Left ventricle myocardium inferior (tissue), 1 donor: ENCODE results near the gene SORCS2. TPM values are rescaled to one million over a fixed set of nuclear protein-coding genes. Genes with fewer than 3 reads are reported as not detected.

Experiments used
- DNase-seq: peaks from one replicate; pipeline ENCODE4 v3.0.0-alpha.2; 2020
- H3K27ac ChIP-seq: fragments of 200-600 bp; replicated peaks from 2 replicates; pipeline ENCODE4 v1.8.0; 2021
- H3K27me3 ChIP-seq: fragments of 200-600 bp; 2 replicates; pipeline ENCODE4 v1.8.0; 2021; ENCODE audit warnings: low read depth
- H3K36me3 ChIP-seq: fragments of 200-600 bp; 2 replicates; pipeline ENCODE4 v1.8.0; 2021
- H3K4me1 ChIP-seq: fragments of 200-600 bp; 2 replicates; pipeline ENCODE4 v1.8.0; 2021
- H3K4me3 ChIP-seq: fragments of 200-600 bp; 2 replicates; pipeline ENCODE4 v1.8.0; 2021; ENCODE audit warnings: mild to moderate bottlenecking, moderate library complexity
- H3K9me3 ChIP-seq: fragments of 200-600 bp; replicated peaks from 2 replicates; pipeline ENCODE4 v1.8.0; 2021
- intact Hi-C: fragments of 100-400 bp; cut with micrococcal nuclease; formaldehyde crosslinking; loops from one replicate; pipeline ENCODE4 v1.11.0; 2022
- total RNA-seq: library from RNA; stranded (reverse); fragmentation: NEBNext Ultra II Directional; extraction: Animal tissue kit (Norgen Biotek cat#: 25700); gene quantifications from one replicate; pipeline ENCODE4 v1.2.1, GENCODE V29; 2021
- TF ChIP-seq, protein P1 (sequence below): fragments of 200-600 bp; IDR thresholded peaks from 2 replicates; pipeline ENCODE4 v1.8.0; 2021; ENCODE audit warnings: antibody characterized with exemption, mild to moderate bottlenecking, borderline replicate concordance
- donor health status: DM: no; HTN: yes; CAD: no; lungs with severe emphysema.

Gene SORCS2
- total RNA-seq, 1 donor from 2014 or later, result 1.2 TPM

DNA sequence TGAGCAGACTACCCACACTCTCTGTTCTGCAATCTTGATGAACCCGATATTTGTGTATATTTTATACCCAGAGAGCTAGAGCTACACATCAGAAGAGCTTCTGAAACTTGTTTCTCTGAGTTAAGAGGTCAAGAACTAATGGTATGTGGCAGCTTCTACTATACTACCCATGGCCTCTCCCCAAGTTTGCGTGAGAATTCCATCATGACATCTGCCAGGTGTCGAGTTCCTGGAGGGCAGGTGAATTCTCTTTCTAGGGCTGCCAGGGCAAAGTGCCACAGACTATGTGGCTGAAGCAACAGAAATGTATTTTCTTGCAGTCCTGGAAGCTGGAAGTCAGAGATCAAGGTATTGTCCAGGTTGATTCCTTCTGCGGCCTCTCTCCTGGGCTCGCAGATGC, 4.4 kb downstream of the SORCS2 start:
- Histone ChIP-seq H3K27me3 (peaks cover 47% of the 10 kb centered on the region), H3K4me3 (no peak overlapping the region), H3K4me1 (peaks cover 25% of the 10 kb centered on the region), H3K27ac (no peak overlapping the region), H3K9me3 (no peaks in the 10 kb centered on the region), H3K36me3 (no peaks in the 10 kb centered on the region)
- no peak for DNase-seq
- TF ChIP-seq, protein P1, sequence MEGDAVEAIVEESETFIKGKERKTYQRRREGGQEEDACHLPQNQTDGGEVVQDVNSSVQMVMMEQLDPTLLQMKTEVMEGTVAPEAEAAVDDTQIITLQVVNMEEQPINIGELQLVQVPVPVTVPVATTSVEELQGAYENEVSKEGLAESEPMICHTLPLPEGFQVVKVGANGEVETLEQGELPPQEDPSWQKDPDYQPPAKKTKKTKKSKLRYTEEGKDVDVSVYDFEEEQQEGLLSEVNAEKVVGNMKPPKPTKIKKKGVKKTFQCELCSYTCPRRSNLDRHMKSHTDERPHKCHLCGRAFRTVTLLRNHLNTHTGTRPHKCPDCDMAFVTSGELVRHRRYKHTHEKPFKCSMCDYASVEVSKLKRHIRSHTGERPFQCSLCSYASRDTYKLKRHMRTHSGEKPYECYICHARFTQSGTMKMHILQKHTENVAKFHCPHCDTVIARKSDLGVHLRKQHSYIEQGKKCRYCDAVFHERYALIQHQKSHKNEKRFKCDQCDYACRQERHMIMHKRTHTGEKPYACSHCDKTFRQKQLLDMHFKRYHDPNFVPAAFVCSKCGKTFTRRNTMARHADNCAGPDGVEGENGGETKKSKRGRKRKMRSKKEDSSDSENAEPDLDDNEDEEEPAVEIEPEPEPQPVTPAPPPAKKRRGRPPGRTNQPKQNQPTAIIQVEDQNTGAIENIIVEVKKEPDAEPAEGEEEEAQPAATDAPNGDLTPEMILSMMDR, result no peak
- intact Hi-C loops, result loop anchor here (10.0 kb wide), 1 partner anchor 518 kb away; no protein-coding TSS in a partner anchor

DNA sequence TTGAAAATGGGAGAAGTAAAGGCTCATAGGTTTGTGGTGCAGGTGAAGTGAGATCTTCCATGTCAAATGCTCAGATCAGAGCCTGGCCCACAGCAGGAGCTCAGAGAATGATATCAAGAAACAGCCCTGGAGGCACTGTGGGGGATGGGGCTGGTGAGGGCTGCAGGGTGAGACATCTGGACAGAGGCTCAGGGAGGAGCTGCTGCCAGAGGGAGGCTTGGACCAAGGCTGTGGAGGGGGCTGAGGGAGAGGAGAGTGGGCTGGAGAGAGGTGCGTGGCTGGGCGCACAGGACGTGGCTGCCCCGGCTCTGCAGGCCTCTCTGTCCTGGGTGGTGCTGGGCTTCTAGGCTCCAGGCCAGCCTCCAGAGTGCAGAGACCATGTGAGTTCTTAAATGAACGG, 5.6 kb downstream of the SORCS2 start:
- Histone ChIP-seq H3K27ac (no peak overlapping the region), H3K4me3 (no peak overlapping the region), H3K4me1 (peaks cover 23% of the 10 kb centered on the region), H3K9me3 (no peaks in the 10 kb centered on the region), H3K27me3 (peaks cover 40% of the 10 kb centered on the region), H3K36me3 (no peaks in the 10 kb centered on the region)
- TF ChIP-seq, protein P1, result no peak
- intact Hi-C loops, result loop anchor here (10.0 kb wide), 1 partner anchor 517 kb away; no protein-coding TSS in a partner anchor
- no peak for DNase-seq

DNA sequence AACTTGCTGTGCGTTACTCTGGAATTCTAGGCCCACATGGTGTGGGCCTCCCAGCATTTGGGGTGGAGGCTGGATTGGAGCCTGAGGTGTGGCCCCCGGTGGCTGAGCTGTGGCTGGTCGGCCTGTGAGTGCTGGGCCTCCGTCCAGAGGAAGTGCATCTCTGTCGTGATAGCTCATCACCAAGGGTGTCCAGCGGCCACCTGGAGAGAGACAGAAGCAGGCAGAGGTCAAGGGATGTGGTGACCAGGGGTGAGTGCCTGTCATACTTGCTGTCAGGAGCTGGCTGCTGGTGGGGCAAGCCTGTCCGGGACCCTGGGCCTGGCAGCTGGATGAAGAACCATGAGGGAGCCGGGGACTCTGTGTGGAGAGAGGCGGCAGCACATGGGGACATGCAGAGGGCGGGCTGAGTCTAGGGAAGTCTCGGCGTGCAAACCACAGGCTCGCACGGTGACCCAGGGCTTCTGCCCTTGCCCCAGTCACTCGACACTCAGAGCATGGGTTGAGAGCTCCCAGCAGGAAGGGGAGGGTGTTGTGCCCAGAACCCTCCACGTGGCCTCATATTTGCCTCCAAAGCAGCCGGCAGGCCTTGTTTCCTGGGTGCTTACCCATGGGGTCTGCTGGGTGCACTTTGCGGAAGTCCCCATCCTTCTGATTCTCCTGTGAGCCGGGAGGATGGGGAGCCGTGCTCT, 6.2 kb downstream of the SORCS2 start:
- peaks cover 17% of the 10 kb centered on the region for H3K4me1 ChIP-seq
- no peak for DNase-seq
- no peak overlapping the region for H3K4me3 ChIP-seq
- H3K9me3 ChIP-seq, result no peaks in the 10 kb centered on the region
- intact Hi-C loops, result loop anchor here (10.0 kb wide), 1 partner anchor 516 kb away; no protein-coding TSS in a partner anchor
- no peaks in the 10 kb centered on the region for H3K36me3 ChIP-seq
- TF ChIP-seq, protein P1, result no peak
- peaks cover 33% of the 10 kb centered on the region for H3K27me3 ChIP-seq
- no peak overlapping the region for H3K27ac ChIP-seq

- DNase-seq, result no peak
- H3K27ac ChIP-seq, result no peak overlapping the region
- TF ChIP-seq, protein P1, result no peak
- H3K4me1 ChIP-seq, result peaks cover 10% of the 10 kb centered on the region
- intact Hi-C loops, result loop anchor here (10.0 kb wide), 1 partner anchor 516 kb away; no protein-coding TSS in a partner anchor
- H3K36me3 ChIP-seq, result no peaks in the 10 kb centered on the region
- no peaks in the 10 kb centered on the region for H3K9me3 ChIP-seq
- no peak overlapping the region for H3K4me3 ChIP-seq
- H3K27me3 ChIP-seq, result peaks cover 27% of the 10 kb centered on the region
Measured at GRCh38 chr4:7199129-7199725, 6.9 kb downstream of the SORCS2 start.

- Histone ChIP-seq H3K4me1 (peaks cover 9% of the 10 kb centered on the region), H3K27me3 (peaks cover 20% of the 10 kb centered on the region), H3K9me3 (no peaks in the 10 kb centered on the region), H3K27ac (no peak overlapping the region), H3K36me3 (no peaks in the 10 kb centered on the region), H3K4me3 (no peak overlapping the region)
- intact Hi-C loops, result loop anchor here (10.0 kb wide), 1 partner anchor 515 kb away; no protein-coding TSS in a partner anchor
- TF ChIP-seq, protein P1, result no peak
- DNase-seq, result no peak
Measured at GRCh38 chr4:7199771-7200441, 7.6 kb downstream of the SORCS2 start.
